Coronary artery (tissue), 2 donors: Measurements from ENCODE around the gene PLEKHA7.

ENCODE experiments used
- DNase-seq: peaks from one replicate; pipeline ENCODE4 v3.0.0-alpha.2; 2017; ENCODE audit warnings: low spot score
- H3K27ac ChIP-seq, 2 donors: fragments of 200-600 bp; sonication (generic); one replicate each; pipeline ENCODE4 v1.5.1; 2016 to 2019
- H3K4me3 ChIP-seq: fragments of 200-600 bp; sonication (generic); 2 replicates; pipeline ENCODE4 v1.5.1; 2016; ENCODE audit warnings: mild to moderate bottlenecking, moderate library complexity
- CTCF ChIP-seq: fragments of 200-600 bp; sonication (generic); IDR thresholded peaks from one replicate; pipeline ENCODE4 v1.5.1; 2019; ENCODE audit warnings: antibody characterized with exemption

PLEKHA7 gene

GRCh38 chr11:16993495-16993894, 20.7 kb downstream of the PLEKHA7 start:
- H3K27ac ChIP-seq, result no peak overlapping the region
- no peak for TF ChIP-seq CTCF
- no peak for DNase-seq
- no peak overlapping the region for H3K4me3 ChIP-seq

- Histone ChIP-seq H3K4me3 (no peak overlapping the region), H3K27ac (no peak overlapping the region)
- no peak for DNase-seq
- TF ChIP-seq CTCF, result no peak
These were observed 21.4 kb downstream of the PLEKHA7 start for GRCh38 chr11:16992846-16993245.

GRCh38 chr11:16989554-16989953, 24.7 kb downstream of the PLEKHA7 start:
- DNase-seq, result no peak
- Histone ChIP-seq H3K27ac (no peak overlapping the region), H3K4me3 (no peak overlapping the region)
- TF ChIP-seq CTCF, result no peak

- DNase-seq, result no peak
- no peak for TF ChIP-seq CTCF
- Histone ChIP-seq H3K4me3 (no peak overlapping the region), H3K27ac (peak overlapping the region in 1 of 2 donors; percentile 30)
These were observed 27.0 kb downstream of the PLEKHA7 start for GRCh38 chr11:16987205-16987568.

- H3K27ac ChIP-seq, result peak overlapping the region in 1 of 2 donors; percentile 30
- TF ChIP-seq CTCF, result no peak
- no peak overlapping the region for H3K4me3 ChIP-seq
- DNase-seq, result no peak
These were observed 27.6 kb downstream of the PLEKHA7 start for GRCh38 chr11:16986434-16987204.

- no peak for DNase-seq
- Histone ChIP-seq H3K4me3 (no peak overlapping the region), H3K27ac (no peak overlapping the region)
- no peak for TF ChIP-seq CTCF
These were observed 28.9 kb downstream of the PLEKHA7 start for GRCh38 chr11:16985297-16985696.

GRCh38 chr11:16984229-16984628, 30.0 kb downstream of the PLEKHA7 start:
- Histone ChIP-seq H3K27ac (no peak overlapping the region), H3K4me3 (no peak overlapping the region)
- no peak for TF ChIP-seq CTCF
- no peak for DNase-seq
